ENCODE data around the gene HS1BP3.

The HS1BP3 gene

DNA sequence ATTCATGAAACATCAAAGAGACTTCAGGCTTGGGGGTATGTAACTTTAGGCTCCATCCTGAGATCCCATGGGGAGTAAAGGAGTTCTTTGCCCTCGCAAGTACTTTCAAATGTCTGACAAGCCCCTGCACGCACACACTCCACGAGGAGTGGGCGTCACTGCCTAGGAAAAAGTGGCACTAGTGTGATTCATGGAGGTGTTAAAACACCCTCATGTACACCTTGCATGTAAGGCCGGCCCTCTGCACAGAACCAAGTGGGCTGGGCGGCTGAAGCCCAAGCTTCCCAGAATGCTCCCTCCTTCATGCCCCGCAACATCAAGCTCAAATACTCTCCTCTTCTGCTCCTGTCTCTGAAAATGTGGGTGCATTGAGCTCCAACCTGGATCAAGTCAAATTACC, 7.8 kb downstream of the HS1BP3 start:
- DNase-seq, result no peak

DNA sequence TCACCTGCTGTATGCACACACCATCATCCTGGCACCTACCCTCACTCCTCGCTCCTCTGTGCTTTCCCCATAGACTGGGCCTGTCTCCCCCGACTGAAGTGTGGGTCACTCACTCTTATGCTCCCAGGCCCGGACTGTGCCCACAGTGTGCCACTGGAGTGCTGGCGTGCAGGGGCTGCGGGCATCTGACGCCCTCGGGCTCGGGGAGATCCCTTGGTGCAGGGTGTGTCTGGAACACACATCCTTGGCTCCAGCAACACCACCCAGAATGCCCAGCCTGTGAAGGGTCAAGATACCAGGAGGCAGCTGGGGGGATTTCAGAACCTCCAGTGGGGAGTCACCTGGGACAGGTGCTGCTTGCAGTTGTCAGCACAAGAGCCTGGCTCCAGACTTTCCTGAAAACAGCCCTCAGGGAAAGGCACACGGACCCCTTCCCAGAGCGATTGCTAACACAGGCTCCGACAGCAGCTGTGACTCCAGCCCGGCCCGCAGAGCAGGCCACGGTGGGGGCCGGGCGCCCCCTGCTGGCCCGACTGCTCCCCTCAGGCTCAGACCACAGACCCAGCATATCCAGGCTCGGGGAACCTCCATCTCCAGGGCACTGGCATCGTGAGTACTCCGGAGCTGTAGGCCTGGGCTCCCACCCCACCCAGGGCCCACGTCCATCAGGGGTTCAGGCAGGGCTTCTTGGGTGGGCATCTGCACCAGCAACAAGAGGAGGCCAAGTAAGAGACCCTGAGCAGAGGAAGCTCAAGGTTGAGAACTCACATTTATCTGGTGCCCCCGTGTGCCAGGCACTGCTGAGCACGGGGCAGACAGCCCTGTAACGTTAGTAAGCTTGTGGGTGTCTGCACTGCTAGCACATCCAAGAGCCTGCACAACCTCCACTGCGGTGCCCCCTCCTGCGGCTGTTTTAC, 8.6 kb downstream of the HS1BP3 start:
- no peak for DNase-seq

DNA sequence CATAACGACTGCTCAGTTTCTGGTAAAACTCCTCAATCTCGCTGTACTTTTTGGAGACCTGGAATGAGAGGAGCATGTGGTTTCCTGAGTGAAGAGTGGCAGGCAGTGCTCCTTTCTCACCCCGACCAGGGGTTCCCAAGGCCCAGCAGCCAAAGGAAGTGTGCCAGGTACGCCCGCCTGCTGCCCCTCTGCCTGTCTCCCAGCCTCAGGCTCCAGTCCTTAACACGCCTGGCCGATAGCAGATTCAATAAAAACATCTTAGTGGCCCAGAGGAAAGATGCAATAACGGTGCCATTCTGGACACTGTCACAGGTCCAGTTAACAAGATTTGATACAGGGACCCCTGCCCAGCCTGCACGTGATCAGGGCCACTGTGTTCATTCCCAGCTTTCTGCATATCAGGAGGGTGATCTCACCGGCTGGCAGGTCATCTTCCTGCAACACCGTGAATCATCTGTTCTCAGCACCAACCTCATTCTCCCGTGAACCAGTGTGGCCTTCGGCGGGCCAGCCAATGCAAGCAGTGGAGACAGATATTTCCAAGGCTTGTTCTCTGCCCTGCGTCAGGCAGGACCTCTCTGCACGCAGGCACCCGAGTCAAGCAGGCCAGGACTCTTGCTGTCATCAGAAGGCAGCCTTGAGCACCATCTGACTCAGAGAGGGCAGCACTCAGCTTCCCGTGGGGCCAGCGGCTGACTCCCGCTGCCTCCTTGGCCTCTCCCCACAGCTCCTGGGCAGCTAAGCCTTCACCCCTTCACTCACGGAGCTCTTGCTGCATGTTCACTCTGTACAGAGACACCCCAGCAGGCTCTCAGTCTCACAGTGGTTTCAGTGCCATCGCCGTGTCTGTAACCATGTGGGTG, 9.5 kb downstream of the HS1BP3 start:
- DNase-seq, result no peak

DNA sequence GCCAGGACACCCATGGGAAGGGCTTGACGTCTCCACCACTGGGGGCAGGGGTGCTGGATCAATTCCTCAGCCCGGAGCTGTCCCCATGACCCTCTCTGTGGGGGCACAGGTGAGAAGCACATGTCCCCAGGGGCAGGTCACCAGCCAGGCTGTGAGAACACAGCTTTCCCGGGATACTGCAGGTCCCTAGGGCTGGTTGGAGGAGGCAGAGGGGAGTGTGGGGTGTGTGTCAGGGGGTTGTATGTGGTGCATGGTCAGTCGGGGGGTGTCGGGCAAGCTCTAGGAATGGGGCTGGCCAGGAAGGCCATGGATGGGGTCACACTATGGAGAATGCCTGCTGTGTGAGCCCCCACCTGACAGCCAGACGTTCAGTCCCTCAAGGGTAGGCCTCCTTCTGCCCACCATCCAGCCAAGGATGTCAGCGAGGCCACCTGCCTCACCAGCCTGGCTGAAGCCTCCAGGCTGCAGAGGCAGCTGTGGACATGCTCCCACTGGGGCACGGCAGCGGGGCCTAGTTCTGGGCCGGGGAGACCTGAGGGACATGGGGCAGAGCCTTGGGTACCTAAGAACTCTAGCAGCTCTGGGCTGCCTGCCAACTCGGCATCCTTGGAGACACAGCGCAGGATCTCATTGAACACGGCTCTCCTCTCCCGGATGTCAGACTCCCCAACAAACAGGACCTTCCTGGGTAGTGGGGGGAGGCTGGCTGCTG, 10.3 kb downstream of the HS1BP3 start:
- DNase-seq, result no peak

DNA sequence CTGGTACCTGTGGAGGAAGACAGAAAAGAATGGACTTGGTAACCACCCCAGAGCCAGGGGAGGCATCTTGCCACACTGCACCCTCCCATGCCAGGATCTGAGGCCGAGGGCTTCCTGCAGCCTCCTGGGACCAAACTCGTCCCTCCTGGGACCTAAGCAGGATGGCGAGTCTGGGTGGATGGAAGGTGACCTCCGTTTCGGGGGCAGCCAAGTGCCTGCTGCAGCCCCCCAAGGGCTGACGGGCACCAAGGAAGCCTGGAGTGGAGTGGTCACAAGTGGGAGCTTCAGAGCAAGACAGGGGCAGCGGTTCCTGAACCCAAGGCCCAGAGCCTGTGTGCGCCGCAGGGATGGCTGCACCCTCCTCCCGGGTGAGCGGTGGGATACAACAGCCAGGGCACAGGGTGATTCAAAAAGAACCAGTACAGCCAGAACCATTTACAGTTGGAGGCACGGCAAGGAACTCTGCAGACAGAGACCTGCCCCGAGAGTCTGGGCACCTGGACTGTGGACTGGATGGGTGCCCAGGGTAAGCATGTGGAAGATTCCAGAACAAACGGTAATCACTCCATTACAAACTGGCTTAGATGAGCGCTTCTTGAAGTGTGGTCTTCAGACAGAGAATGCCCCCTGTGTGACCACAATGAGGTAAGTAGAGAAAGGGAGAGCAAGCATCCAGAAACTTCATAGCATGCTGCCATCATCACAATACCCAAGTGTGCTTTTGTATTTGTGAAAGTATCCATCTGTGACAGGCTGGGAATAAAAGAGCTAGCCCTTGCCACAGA, 12.1 kb downstream of the HS1BP3 start:
- DNase-seq, result no peak

- DNase-seq, result no peak
Observed at GRCh38 chr2:20638014-20638413, 12.9 kb downstream of the HS1BP3 start.

GRCh38 chr2:20637147-20637546, 13.8 kb downstream of the HS1BP3 start:
- no peak for DNase-seq

GRCh38 chr2:20635675-20636584, 15.0 kb downstream of the HS1BP3 start:
- no peak for DNase-seq

GRCh38 chr2:20635113-20635510, 15.8 kb downstream of the HS1BP3 start:
- DNase-seq, result no peak

GRCh38 chr2:20634507-20635112, 16.3 kb downstream of the HS1BP3 start:
- no peak for DNase-seq

DNA sequence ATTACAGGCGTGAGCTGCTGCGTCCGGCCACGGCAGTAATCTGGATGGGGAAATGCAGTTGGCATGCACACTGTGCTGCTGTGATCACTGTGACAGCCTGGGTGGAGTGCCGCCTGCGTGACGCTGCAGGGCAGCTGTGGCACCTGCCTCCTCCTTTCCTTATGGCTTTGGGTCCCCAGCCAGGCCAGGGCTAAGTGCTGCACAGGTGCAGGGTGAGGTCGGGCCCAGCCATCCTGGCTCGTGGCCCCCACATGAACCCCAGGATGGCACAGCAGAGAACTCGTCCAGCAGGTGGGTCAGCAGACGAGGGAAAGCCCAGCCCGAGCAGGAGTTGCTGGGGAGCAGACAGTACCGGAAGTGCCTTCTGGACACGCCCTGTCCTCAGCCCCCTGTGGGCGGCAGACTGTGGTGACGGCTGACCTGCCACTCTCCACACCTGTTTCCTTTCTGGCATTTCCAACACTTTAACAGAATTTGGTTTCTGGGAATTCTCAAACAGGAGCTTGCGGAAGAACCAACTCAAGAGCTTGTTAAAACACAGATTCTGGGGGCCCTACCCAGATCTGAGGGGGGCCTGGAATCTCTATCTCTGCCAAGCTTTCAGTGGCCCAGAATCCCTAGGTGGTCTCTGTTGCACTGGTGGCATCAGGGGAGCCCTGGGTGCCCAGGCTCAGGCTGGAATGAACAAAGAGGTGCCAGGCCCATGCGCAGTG, 16.9 kb downstream of the HS1BP3 start:
- DNase-seq, result no peak

DNA sequence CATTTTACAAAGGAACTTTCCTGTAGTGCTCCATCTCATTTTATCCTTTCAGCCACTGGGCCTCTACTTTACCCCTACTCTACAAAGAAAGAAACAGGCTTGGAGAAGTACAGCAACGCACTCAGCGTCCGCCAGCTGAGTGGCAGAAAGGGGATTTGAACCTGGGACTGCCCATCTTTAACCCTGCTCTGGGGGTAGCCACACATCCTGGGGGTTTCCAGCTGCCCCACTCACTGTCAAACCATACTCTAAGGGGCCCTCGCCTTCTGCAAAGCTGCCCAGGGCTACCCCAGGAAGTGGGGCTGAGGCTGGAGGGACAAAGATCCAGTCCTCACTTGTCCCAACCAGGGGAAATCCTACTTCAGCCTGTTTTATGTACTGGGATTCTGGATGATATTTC, 17.9 kb downstream of the HS1BP3 start:
- no peak for DNase-seq

- DNase-seq, result no peak
Observed at GRCh38 chr2:20632446-20632990, 18.4 kb downstream of the HS1BP3 start.

DNA sequence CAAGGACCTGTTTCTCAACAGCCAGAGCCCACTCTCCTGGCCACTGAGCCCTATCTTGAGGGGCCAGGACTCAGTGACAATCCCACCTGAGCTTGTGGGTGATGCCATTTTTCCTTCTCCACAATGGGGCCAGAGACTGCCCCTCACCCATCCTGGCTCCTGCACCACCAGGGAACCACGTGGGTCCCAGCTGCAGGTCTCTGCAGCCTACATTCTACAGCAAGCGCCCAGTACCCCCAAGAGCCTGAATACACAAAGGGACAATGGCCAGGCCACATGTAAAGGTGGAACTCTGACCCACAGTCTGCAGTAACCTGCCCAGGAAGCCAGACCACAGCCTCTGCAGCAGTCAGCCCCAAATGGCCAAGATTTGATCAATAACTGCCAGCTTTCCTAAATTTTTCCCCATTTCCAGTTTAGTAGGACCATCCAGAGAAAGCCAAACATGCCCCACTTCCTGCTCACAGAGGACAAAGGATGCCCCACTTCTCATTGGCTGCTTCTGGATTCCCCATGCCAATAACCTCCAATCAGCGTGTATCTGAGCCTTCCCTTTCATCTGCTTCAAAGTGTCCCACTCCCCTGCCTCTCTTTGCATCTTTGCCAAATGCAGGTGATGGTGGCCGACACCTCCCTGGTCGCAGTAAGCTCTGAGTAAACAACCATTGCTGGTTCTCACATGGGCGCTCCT, 19.1 kb downstream of the HS1BP3 start:
- DNase-seq, result no peak

DNA sequence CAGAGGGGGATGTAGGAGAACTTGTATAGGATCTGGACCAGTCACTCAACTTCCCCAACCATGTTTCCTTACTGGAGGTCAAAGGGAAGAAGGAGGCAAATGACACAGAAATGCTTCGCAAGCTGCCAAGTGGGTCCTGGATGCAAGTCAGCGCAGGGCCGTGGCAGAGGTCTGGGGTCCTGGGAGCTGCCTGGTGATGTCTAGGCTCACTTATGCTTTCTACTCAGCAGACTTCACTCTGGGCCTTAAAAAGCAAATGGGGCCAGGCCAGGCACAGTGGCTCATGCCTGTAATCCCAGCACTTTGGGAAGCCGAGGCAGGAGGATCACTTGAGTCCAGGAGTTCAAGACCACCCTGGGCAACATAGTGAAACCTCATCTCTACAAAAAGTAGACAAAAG, 19.9 kb downstream of the HS1BP3 start:
- DNase-seq, result no peak

- no peak for DNase-seq
Observed at GRCh38 chr2:20629581-20630171, 21.2 kb downstream of the HS1BP3 start.

DNA sequence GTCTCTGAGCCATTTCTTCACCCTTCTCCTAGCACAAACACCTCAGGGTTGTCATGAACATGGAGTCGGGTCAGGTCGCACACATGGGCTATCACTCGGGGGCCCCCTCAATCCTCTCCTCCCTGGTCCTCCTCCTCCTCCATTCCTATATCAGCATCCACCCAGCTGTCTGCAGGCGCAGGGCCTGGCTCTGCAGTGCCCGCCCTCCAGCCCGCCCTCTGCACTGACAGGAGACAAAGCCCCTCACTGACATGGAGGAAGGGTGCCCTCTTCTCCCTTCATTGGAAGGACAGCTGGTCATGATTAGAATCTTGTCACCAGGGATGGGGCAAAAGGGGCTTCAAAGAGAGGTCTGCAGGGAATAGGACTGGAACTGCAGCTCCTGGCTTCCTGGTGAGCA, 21.7 kb downstream of the HS1BP3 start:
- no peak for DNase-seq

GRCh38 chr2:20627712-20628380, 23.1 kb downstream of the HS1BP3 start:
- no peak for DNase-seq

Data from SIG-M5 (cell line).